Measurements from ENCODE around the gene PPIL6. TPM values are rescaled to one million over a fixed set of nuclear protein-coding genes. Genes with fewer than 3 reads are reported as not detected.

The PPIL6 gene
- polyA plus RNA-seq (2012; ENCODE audit: low read depth, missing spikeins), result 0.21 TPM

DNA sequence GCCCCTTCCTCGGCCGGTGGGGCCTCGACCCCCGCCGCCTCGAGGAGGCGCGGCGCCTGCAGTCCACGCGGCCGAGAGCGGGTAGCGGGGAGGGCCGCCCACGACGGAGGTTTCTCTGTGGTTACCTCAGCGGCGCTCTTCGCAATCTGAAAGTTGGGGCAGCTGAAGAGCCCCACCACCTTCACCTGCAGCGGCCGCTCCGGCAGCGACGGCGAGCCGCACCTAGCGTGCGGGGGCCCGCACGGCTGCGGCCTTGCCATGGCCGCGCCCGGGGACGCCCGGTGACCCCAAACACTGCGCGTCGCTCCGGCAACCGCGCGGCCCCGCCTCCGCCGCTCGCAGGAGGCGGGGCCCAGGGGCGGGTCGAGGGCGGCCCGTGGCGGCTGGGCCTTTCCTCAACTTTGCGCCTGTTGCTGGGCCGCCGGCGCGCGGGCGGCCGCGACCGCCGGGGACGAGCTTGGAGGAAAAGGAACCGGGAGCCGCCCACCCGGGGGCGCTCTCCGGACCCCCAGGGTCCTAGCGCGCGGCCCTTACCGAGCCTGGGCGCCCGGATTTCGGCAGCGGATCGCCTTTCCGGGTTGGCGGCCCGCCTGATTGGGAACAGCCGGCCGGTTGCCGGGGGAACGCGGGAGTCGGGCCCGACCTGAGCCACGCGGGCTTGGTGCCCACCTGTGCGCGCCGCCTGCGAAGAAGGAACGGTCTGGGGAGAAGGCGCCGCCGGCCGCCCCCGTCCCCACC, at the start of gene PPIL6, which contains the start of gene SMPD2:
TSS of gene PPIL6 (minus strand) at position 298 of the 738 bp plus-strand sequence. CDS start at position 260, 38 bp downstream.
TSS of gene SMPD2 (plus strand) at position 394 of the 738 bp plus-strand sequence. CDS start 398 bp downstream, outside the sequence.
- DNase-seq (ENCODE audit: insufficient read length, low spot score) (peak; percentile 93), FAIRE-seq (peak; percentile 93)
- TF ChIP-seq POU2F2 (IDR thresholded peaks at IDR 0.05; ENCODE audit: low read depth, low read length) (no peak), TAF1 (IDR thresholded peaks at IDR 0.05; ENCODE audit: low read depth, low read length) (0 out of 2 replicates have a peak, but pooled peaks have one; percentile 13), POLR2A (IDR thresholded peaks at IDR 0.05; ENCODE audit: low read depth, low read length) (no peak), PAX5 (IDR thresholded peaks at IDR 0.05; ENCODE audit: insufficient read depth, low read length, severe bottlenecking) (peak; percentile 3), SPI1 (IDR thresholded peaks at IDR 0.05; ENCODE audit: low read depth, low read length) (peak; percentile 72)

DNA sequence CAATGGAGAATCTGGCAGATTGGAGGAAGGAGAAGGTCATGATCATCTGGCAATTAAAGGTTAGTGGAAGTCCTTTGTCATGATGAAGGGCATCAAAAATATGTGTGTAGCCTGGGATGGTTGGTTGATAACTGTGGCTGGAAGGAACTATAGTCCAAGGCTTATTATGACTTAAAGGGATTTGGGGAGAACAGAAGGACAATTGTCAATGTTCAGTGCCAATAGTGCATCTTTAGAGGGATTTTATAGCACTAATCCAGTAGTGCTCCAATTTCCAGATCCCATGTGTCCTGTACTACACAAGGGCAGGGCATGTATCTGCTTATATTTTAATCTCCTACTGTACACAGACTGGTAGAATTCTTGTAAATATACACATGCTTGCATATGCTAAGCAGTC, 47.6 kb upstream of the PPIL6 start:
- TF ChIP-seq POLR2AphosphoS5 (IDR thresholded peaks at IDR 0.05; ENCODE audit: low read depth, low read length) (no peak), POU2F2 (IDR thresholded peaks at IDR 0.05; ENCODE audit: low read depth, low read length) (no peak), TAF1 (IDR thresholded peaks at IDR 0.05; ENCODE audit: low read depth, low read length) (no peak)
- FAIRE-seq (no peak), DNase-seq (ENCODE audit: insufficient read length, low spot score) (no peak)

DNA sequence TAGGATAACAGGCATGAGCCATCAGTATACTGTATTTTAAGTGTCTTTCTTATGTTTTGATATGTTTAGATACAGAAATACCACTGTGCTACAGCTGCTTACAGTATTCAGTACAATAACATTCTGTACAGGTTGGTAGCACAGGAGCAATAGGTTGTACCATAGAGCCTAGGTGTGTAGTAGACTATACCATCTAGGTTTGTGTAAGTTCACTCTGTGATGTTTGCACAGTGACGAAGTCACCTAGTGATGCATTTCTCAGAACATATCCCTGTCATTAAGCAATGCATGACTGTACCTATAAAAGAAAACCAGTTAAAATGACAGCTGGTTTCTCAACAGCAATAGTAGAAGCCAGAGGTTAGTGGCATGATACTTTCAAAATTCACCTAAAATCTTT, 45.6 kb upstream of the PPIL6 start:
- no peak for FAIRE-seq

DNA sequence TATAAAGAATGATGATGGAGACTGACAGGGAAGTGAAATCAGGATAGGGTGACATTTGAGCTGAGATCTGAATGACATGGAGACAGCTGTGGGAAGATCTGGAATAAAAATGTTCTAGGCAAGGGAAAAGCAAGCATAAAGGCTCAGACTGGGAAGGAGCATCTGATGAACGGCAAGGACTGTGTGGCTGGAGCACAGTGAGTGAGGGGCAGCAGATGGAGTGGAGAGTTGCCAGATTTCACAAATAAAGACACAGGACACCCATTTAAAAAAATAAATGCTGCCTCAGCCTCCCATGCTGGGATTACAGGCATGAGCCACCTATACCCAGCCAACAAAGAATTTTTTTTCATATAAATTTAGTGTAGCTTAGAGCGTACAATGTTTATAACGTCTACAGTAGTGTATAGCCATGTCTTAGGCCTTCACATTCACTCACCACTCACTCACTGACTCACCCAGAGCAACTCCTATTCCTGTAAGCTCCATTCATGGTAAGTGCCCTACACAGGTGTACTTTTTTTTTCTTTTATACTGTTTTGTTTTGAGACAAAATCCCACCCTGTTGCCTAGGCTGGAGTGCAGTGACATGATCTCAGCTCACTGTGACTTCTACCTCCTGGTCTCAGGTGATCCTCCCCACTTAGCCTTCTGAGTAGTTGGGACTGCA, 45.0 kb upstream of the PPIL6 start:
- no peak for TF ChIP-seq POLR2AphosphoS5 (IDR thresholded peaks at IDR 0.05; ENCODE audit: low read depth, low read length)
- no peak for TF ChIP-seq TAF1 (IDR thresholded peaks at IDR 0.05; ENCODE audit: low read depth, low read length)
- no peak for TF ChIP-seq PAX5 (IDR thresholded peaks at IDR 0.05; ENCODE audit: insufficient read depth, low read length, severe bottlenecking)
- TF ChIP-seq SPI1 (IDR thresholded peaks at IDR 0.05; ENCODE audit: low read depth, low read length), result no peak
- no peak for TF ChIP-seq POLR2A (IDR thresholded peaks at IDR 0.05; ENCODE audit: low read depth, low read length)
- TF ChIP-seq POU2F2 (IDR thresholded peaks at IDR 0.05; ENCODE audit: low read depth, low read length), result no peak
- FAIRE-seq, result no peak
- no peak for DNase-seq (ENCODE audit: insufficient read length, low spot score)

More for the DNA sequence above, 45.6 kb upstream of the PPIL6 start:
- no peak for DNase-seq (ENCODE audit: insufficient read length, low spot score)
- no peak for TF ChIP-seq POU2F2 (IDR thresholded peaks at IDR 0.05; ENCODE audit: low read depth, low read length)
- TF ChIP-seq POLR2AphosphoS5 (IDR thresholded peaks at IDR 0.05; ENCODE audit: low read depth, low read length), result no peak
- no peak for TF ChIP-seq POLR2A (IDR thresholded peaks at IDR 0.05; ENCODE audit: low read depth, low read length)
- no peak for TF ChIP-seq SPI1 (IDR thresholded peaks at IDR 0.05; ENCODE audit: low read depth, low read length)
- TF ChIP-seq PAX5 (IDR thresholded peaks at IDR 0.05; ENCODE audit: insufficient read depth, low read length, severe bottlenecking), result no peak
- TF ChIP-seq TAF1 (IDR thresholded peaks at IDR 0.05; ENCODE audit: low read depth, low read length), result no peak

DNA sequence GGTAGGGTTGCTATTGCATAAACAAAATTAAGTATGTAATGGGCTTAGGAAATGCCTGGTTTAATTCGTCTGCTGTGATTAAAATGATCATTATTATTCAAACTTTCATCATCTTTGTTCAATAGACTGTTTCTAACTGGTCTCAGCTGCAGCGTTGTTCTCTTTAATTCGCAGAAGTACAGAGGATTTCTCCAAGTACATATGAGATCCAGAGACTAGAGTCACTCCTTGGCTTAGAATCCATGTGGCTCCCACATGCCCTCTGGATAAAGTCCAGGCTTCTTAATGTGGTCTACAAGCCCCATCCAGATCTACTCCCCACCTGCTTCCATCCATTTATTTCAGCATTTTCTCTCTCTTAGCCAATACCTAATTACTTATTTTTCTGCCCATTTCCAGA, 43.7 kb upstream of the PPIL6 start:
- DNase-seq (ENCODE audit: insufficient read length, low spot score) (no peak), FAIRE-seq (no peak)
- no peak for TF ChIP-seq SPI1 (IDR thresholded peaks at IDR 0.05; ENCODE audit: low read depth, low read length)
- TF ChIP-seq PAX5 (IDR thresholded peaks at IDR 0.05; ENCODE audit: insufficient read depth, low read length, severe bottlenecking), result no peak
- TF ChIP-seq POLR2A (IDR thresholded peaks at IDR 0.05; ENCODE audit: low read depth, low read length), result no peak
- no peak for TF ChIP-seq TAF1 (IDR thresholded peaks at IDR 0.05; ENCODE audit: low read depth, low read length)
- TF ChIP-seq POU2F2 (IDR thresholded peaks at IDR 0.05; ENCODE audit: low read depth, low read length), result no peak
- no peak for TF ChIP-seq POLR2AphosphoS5 (IDR thresholded peaks at IDR 0.05; ENCODE audit: low read depth, low read length)

DNA sequence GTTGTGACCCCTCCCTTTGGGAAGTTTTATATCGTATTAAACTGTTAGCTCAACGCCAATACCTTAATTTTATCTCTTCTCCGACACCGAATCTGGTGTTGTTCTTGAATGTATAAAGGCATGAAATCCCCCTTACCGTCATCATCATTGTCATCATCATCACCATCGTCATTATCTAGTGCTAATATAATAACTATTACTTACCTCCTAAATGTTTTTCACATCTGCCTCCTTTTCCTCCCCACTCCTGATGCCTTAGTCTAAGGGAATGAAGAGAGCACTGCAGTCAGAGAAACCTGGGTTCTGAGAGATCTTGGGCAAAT, 43.3 kb upstream of the PPIL6 start:
- TF ChIP-seq POU2F2 (IDR thresholded peaks at IDR 0.05; ENCODE audit: low read depth, low read length) (no peak), POLR2A (IDR thresholded peaks at IDR 0.05; ENCODE audit: low read depth, low read length) (no peak), POLR2AphosphoS5 (IDR thresholded peaks at IDR 0.05; ENCODE audit: low read depth, low read length) (no peak), TAF1 (IDR thresholded peaks at IDR 0.05; ENCODE audit: low read depth, low read length) (no peak), PAX5 (IDR thresholded peaks at IDR 0.05; ENCODE audit: insufficient read depth, low read length, severe bottlenecking) (no peak), SPI1 (IDR thresholded peaks at IDR 0.05; ENCODE audit: low read depth, low read length) (no peak)
- DNase-seq (ENCODE audit: insufficient read length, low spot score) (no peak), FAIRE-seq (no peak)

DNA sequence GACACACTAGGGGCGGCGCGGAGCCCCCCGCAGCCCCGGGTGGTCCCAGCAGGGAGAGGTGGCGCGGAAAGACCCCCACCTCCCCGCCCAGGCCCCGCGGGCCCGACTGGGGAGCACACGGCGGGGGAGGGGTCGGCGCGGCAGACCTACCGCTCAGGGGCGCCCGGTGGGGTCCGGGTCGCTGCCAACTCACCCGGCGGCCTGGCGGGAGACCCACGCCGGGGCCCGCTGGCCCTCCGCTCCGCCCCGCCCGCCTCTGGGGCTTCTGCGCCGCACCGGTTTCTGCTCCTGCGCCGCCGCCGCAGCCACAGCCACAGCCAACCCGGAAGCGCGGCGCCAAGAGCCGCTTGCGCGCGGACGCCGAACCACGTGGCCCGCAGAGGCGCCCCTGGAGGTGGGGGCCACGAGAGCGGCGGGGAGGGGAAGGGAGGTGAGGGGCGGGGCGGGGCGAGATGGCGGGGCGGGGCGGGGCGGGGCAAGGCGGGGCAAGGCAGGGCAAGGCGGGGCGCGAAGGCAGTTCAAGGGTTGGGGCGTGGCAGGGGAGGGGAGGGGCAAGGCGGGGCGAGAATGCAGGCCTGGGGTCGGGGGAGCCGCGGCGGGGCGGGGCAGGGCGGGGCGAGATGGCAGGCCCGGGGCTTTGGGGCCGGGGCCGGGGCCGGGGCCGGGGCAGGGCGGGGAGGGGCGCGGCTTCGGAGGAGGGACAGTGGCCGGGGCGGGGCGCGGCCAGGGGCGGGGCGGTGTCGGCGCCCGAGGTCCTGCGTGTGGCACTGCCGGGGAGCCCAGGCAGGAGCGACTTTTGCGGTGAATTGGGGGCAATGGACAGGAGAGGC, 42.7 kb upstream of the PPIL6 start, which contains the start of gene ZBTB24:
TSS of gene ZBTB24 (minus strand) at position 315 of the 830 bp plus-strand sequence. CDS start 1,193 bp downstream, outside the sequence.
- peak; percentile 87 for DNase-seq (ENCODE audit: insufficient read length, low spot score)
- TF ChIP-seq POU2F2 (IDR thresholded peaks at IDR 0.05; ENCODE audit: low read depth, low read length) (no peak), POLR2AphosphoS5 (IDR thresholded peaks at IDR 0.05; ENCODE audit: low read depth, low read length) (no peak; the same call in 1 of the 2 replicates), TAF1 (IDR thresholded peaks at IDR 0.05; ENCODE audit: low read depth, low read length) (peak; percentile 42; the same call in 1 of the 2 replicates), SPI1 (IDR thresholded peaks at IDR 0.05; ENCODE audit: low read depth, low read length) (no peak), POLR2A (IDR thresholded peaks at IDR 0.05; ENCODE audit: low read depth, low read length) (0 out of 2 replicates have a peak, but pooled peaks have one; percentile 49), PAX5 (IDR thresholded peaks at IDR 0.05; ENCODE audit: insufficient read depth, low read length, severe bottlenecking) (no peak)
- FAIRE-seq, result peak; percentile 79

DNA sequence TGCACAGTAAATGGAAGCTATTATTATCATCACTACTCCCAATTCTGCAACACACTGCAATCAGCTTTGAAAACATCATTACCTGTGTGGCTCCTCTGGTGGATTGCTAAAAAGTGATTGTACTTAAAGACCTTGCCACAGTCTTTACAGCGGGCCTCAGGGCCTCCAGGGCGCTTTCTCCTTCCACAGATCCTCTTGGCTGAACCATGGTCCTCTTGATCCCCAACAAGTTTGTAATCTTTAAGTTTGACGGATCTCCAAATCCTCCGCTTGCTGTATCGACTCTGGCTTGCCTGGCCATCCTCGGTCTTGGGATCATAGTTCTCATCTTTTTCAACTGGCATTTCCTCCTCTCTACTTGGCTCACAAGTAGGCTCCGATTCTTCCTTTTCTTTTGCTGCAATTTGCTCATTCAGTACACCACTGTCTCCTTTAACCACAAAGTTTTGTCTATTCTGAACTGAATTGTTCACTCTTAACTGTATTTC, 40.6 kb upstream of the PPIL6 start:
- FAIRE-seq (no peak), DNase-seq (ENCODE audit: insufficient read length, low spot score) (no peak)
- TF ChIP-seq TAF1 (IDR thresholded peaks at IDR 0.05; ENCODE audit: low read depth, low read length), result no peak
- TF ChIP-seq PAX5 (IDR thresholded peaks at IDR 0.05; ENCODE audit: insufficient read depth, low read length, severe bottlenecking), result no peak
- TF ChIP-seq POLR2A (IDR thresholded peaks at IDR 0.05; ENCODE audit: low read depth, low read length), result no peak
- no peak for TF ChIP-seq POU2F2 (IDR thresholded peaks at IDR 0.05; ENCODE audit: low read depth, low read length)
- TF ChIP-seq POLR2AphosphoS5 (IDR thresholded peaks at IDR 0.05; ENCODE audit: low read depth, low read length), result no peak
- no peak for TF ChIP-seq SPI1 (IDR thresholded peaks at IDR 0.05; ENCODE audit: low read depth, low read length)

All from GM12891 (cell line).